Measurements from ENCODE around the gene DAP.

Gene DAP, protein sequence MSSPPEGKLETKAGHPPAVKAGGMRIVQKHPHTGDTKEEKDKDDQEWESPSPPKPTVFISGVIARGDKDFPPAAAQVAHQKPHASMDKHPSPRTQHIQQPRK

DNA sequence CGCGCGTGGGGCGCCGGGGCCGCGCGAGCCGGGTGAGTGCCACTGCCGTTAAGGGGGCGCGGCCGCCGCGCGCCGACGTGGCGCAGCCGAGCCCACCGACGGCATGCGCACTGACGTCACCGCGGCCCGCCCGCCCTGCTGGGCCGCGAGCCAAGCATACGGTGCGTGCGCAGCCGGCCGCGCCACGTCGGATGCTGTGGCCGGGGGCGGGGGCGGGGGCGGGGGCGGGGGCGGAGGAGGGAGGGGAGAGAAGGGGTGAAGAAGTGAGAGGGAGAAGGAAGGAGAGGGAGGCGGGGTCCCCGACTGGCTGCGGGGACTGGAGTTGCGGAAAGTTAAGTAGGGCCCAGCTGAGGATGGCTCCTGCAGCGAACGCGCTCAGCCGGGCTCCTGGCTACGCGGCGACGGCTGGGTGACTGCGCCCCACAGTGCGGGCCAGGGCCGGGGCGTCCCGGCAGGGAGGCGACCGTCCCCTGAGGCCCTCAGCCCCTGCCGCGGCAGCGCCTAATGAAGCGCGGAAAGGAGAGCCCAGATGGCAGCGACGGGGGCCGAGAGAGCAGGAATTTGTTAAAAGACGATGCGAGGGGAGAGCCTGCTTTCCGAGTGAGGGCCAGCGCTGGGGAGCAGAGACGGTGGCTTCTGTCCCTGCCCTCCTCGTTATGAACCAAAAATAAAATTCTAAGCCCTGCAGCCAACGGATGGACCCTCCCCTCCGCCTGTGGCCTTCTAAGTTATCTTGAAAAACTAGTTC, at the start of gene DAP:
Gene DAP (minus strand): TSS at position 50 of the 748 bp plus-strand sequence. CDS start 166 bp downstream, outside the sequence.
- peak within 1 kb of the TSS; percentile 64 to 66 for H3K4me3 ChIP-seq (ENCODE audit: low read depth in 1 of 2, low read length in 2 of 2)
- no peaks in the 10 kb centered on the region for H3K9me3 ChIP-seq (ENCODE audit: low read length)
- no peaks in the 10 kb centered on the region for H3K27me3 ChIP-seq (ENCODE audit: control insufficient read depth in 1 of 2, insufficient read depth in 2 of 2, low read length in 2 of 2)
- peak within 1 kb of the TSS; percentile 74 for H3K27ac ChIP-seq (ENCODE audit: low read depth, low read length)
- H3K9ac ChIP-seq (ENCODE audit: low read length): peak within 1 kb of the TSS; percentile 69
- H3K4me1 ChIP-seq (ENCODE audit: insufficient read depth, low read length): peaks cover 23% of the 10 kb centered on the region
- H3K36me3 ChIP-seq (ENCODE audit: insufficient read depth, low read length): no peaks in the 10 kb centered on the region

DNA sequence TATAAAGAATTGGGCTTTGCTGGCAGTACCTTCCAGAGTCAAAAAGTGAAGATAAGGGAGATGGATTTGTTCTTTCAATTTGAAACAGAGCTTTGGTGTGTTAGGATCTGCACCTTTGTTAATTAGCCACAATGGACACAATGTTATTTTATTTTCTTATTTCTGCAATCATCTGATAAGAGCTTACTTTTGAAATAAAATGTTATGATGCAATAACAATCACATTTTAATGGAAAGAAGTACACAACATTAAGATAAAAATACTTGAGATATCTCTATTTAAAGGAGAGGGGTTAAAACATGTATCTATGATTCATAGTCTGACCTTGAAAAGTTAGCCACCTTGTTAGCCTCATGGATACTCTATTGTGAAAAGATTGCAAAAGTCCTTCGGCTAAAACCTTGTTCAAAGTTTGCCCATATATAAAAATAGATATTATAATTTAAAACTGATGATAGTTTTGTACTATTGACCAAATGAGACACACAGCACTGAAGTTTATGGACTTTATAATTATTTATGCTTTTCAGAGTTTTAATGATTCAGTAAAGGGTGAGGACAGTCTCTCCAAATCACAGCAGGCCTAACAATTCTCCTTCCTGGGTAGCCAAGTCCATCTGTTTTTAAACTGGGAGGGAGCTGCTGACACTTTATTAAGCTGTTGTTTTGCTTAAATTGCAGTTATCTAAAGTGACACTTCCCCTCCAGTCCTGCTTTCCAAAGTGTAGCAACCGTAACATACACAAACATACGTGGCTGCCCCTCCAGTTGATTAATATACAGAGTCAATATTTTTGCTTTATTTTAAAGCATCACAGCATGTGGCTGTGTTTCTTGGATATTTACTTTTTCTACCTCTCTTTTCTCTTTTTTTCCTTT, 47.6 kb upstream of the DAP start:
- Histone ChIP-seq H3K36me3 (ENCODE audit: insufficient read depth, low read length) (no peaks in the 10 kb centered on the region), H3K9me3 (ENCODE audit: low read length) (no peaks in the 10 kb centered on the region), H3K27ac (ENCODE audit: low read depth, low read length) (no peak overlapping the region)

DNA sequence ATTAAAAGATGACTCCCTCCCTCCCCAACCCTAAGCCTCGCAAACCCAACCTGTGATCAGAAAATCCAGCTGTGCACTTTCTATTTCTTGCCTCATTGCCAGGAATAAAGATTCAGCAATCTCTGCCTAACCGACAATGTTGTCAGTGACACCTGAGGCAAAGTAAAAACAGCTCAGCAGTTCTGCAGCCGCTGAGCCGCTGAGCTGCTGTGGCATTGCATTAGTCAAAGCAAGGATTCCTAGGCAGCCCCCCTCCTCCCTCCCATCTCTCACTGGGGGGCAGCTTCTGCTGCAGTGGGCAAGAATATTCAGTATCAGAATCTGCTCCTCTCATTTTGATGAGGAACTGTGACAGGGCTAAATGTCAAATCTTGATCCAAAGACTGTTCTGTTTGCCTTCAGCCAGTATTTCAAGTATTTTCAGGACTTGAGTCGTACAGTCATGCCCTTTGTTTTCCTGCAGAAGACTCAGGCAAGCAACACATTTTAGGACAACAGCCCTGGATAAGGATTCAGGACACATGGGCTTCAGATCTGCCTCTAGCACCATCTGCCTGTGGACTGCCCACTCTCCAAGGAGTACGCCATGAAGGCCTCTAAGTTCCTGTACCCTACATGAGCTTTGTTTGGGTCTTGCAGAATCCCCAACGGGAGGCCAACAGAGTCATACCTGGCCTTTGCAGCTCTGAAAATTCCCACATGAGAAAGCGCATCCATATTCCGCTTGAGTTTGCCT, 41.1 kb upstream of the DAP start:
- H3K9ac ChIP-seq (ENCODE audit: low read length): no peak overlapping the region
- H3K36me3 ChIP-seq (ENCODE audit: insufficient read depth, low read length): no peaks in the 10 kb centered on the region
- H3K27me3 ChIP-seq (ENCODE audit: control insufficient read depth in 1 of 2, insufficient read depth in 2 of 2, low read length in 2 of 2): no peaks in the 10 kb centered on the region
- H3K4me3 ChIP-seq (ENCODE audit: low read depth in 1 of 2, low read length in 2 of 2): no peak overlapping the region
- H3K4me1 ChIP-seq (ENCODE audit: insufficient read depth, low read length): no peaks in the 10 kb centered on the region
- no peaks in the 10 kb centered on the region for H3K9me3 ChIP-seq (ENCODE audit: low read length)
- H3K27ac ChIP-seq (ENCODE audit: low read depth, low read length): no peak overlapping the region

More for the DNA sequence above, 47.6 kb upstream of the DAP start:
- no peaks in the 10 kb centered on the region for H3K27me3 ChIP-seq (ENCODE audit: control insufficient read depth in 1 of 2, insufficient read depth in 2 of 2, low read length in 2 of 2)
- H3K4me1 ChIP-seq (ENCODE audit: insufficient read depth, low read length): no peaks in the 10 kb centered on the region
- H3K9ac ChIP-seq (ENCODE audit: low read length): no peak overlapping the region
- no peak overlapping the region for H3K4me3 ChIP-seq (ENCODE audit: low read depth in 1 of 2, low read length in 2 of 2)

DNA sequence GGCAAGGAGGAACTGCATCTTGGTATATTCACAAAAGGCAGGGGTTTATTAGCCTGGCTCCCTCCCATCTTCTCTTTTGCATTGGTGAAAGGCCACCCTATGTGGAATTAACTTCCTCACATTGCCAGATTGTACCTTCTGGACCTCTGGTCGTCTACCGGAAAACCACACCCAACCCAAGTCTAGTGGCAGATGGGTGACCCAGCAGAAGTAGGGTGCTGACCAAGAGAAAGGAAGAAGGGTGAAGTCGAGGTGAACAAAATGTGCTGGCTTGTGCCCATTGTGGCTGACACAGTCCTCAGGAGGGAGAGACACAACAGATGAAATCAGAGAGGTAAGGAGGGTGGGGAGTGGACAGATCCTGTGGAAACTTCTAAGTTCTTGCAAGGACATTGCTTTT, 39.8 kb upstream of the DAP start:
- Histone ChIP-seq H3K27me3 (ENCODE audit: control insufficient read depth in 1 of 2, insufficient read depth in 2 of 2, low read length in 2 of 2) (no peaks in the 10 kb centered on the region), H3K9ac (ENCODE audit: low read length) (no peak overlapping the region), H3K27ac (ENCODE audit: low read depth, low read length) (no peak overlapping the region), H3K36me3 (ENCODE audit: insufficient read depth, low read length) (no peaks in the 10 kb centered on the region), H3K4me1 (ENCODE audit: insufficient read depth, low read length) (no peaks in the 10 kb centered on the region), H3K4me3 (ENCODE audit: low read depth in 1 of 2, low read length in 2 of 2) (no peak overlapping the region), H3K9me3 (ENCODE audit: low read length) (no peaks in the 10 kb centered on the region)

DNA sequence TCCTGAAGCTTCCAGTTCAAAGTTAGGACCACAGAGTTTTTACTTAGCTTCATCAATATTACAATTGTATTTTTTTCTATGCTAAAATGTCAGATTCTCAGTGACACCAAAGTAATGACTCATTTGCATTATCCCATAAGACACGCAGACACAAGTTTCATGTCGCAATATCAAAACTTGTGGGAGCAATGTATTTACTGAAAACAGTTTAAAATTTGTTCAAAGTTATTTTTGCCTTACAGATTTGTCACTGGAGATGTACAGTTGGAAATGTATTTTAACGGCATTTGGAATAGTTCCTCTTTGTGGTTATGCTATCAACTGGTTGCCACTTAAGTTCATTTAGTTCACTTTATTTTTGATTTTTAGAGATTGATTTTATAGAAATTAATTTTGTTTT, 36.2 kb upstream of the DAP start:
- no peaks in the 10 kb centered on the region for H3K27me3 ChIP-seq (ENCODE audit: control insufficient read depth in 1 of 2, insufficient read depth in 2 of 2, low read length in 2 of 2)
- H3K9me3 ChIP-seq (ENCODE audit: low read length): no peaks in the 10 kb centered on the region
- H3K36me3 ChIP-seq (ENCODE audit: insufficient read depth, low read length): no peaks in the 10 kb centered on the region
- H3K27ac ChIP-seq (ENCODE audit: low read depth, low read length): no peak overlapping the region
- H3K9ac ChIP-seq (ENCODE audit: low read length): no peak overlapping the region
- H3K4me3 ChIP-seq (ENCODE audit: low read depth in 1 of 2, low read length in 2 of 2): no peak overlapping the region
- no peaks in the 10 kb centered on the region for H3K4me1 ChIP-seq (ENCODE audit: insufficient read depth, low read length)

DNA sequence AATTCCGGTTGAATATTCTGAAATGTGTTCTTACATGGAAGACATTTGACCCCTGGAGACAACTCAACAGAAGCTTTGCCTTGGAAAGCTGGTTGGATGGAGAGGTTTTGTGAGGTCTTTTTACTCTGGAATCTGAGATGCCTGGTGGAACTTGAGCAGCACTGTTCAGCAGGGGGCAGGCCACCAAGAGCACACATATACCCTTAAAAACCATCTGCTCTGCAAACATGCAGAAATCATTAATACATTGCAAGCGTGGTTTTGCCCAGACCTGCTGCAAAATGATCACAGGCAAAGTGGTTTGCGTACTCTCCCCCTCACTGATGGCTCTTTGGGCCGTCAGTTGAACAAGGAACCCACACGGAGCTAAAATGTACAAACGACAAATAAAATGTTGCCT, 32.8 kb upstream of the DAP start:
- H3K4me1 ChIP-seq (ENCODE audit: insufficient read depth, low read length): no peaks in the 10 kb centered on the region
- no peaks in the 10 kb centered on the region for H3K9me3 ChIP-seq (ENCODE audit: low read length)
- no peak overlapping the region for H3K27ac ChIP-seq (ENCODE audit: low read depth, low read length)
- H3K36me3 ChIP-seq (ENCODE audit: insufficient read depth, low read length): no peaks in the 10 kb centered on the region
- H3K27me3 ChIP-seq (ENCODE audit: control insufficient read depth in 1 of 2, insufficient read depth in 2 of 2, low read length in 2 of 2): no peaks in the 10 kb centered on the region
- H3K9ac ChIP-seq (ENCODE audit: low read length): no peak overlapping the region
- H3K4me3 ChIP-seq (ENCODE audit: low read depth in 1 of 2, low read length in 2 of 2): no peak overlapping the region

DNA sequence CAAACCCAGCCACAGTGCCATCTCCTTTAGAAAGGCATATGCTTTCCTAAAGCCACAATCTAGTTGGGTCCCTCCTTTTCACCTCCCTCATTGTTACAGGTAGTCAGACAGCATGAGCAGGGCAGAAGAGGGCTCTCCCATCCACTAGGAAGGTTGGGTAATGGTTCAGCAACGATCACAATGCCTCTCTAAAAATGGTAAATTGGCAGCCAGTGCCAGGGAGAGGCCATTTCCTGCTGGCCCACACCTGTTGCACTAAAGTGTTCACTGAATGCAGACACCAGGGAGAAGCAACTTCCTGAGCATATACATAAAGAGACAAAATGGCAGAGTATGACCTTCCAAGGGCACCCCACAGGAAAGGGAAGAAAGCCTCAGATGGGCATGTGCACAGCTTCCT, 31.3 kb upstream of the DAP start:
- Histone ChIP-seq H3K4me1 (ENCODE audit: insufficient read depth, low read length) (no peaks in the 10 kb centered on the region), H3K27me3 (ENCODE audit: control insufficient read depth in 1 of 2, insufficient read depth in 2 of 2, low read length in 2 of 2) (no peaks in the 10 kb centered on the region), H3K36me3 (ENCODE audit: insufficient read depth, low read length) (no peaks in the 10 kb centered on the region), H3K4me3 (ENCODE audit: low read depth in 1 of 2, low read length in 2 of 2) (no peak overlapping the region), H3K9me3 (ENCODE audit: low read length) (no peaks in the 10 kb centered on the region), H3K9ac (ENCODE audit: low read length) (no peak overlapping the region), H3K27ac (ENCODE audit: low read depth, low read length) (no peak overlapping the region)

DNA sequence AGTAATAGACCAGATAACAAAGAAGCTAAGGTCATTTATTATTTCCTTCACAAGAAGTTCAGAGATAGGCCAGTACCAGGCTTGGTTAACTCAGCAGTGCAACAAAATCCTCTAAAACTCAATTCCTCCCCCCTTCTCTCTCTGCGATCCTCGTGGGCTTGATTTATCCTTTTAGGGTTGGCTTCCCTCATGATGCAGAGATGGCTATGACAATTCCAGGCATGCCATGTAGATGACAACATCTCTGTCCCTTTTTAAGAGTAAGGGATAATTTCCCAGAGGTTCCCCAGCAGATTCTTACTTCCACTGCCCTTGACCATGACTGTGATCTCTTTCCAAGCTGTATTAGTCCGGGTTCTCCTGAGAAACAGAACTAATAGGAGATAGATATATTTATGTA, 28.7 kb upstream of the DAP start:
- H3K27ac ChIP-seq (ENCODE audit: low read depth, low read length): no peak overlapping the region

DNA sequence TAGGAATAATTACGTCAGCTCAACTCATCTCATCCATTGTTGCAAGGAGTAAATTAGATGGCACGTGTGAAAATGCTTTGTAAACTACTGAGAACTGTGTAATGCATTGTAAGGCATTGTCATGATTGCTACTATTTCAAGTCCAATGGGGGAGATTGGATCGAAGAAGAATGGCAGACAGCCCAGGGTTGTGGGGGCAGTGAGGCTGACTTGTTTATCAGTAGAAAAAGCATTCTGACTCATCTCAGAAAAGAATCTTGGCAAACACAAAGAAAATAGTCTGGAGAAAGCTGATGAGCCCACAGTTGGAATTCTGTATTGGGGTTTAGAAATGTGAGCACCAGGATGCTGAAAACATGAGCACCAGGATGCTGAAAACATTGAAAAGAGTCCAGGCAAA, 28.0 kb upstream of the DAP start:
- Histone ChIP-seq H3K4me1 (ENCODE audit: insufficient read depth, low read length) (no peaks in the 10 kb centered on the region), H3K36me3 (ENCODE audit: insufficient read depth, low read length) (no peaks in the 10 kb centered on the region), H3K27me3 (ENCODE audit: control insufficient read depth in 1 of 2, insufficient read depth in 2 of 2, low read length in 2 of 2) (no peaks in the 10 kb centered on the region), H3K9ac (ENCODE audit: low read length) (no peak overlapping the region), H3K27ac (ENCODE audit: low read depth, low read length) (no peak overlapping the region), H3K9me3 (ENCODE audit: low read length) (no peaks in the 10 kb centered on the region), H3K4me3 (ENCODE audit: low read depth in 1 of 2, low read length in 2 of 2) (no peak overlapping the region)

More for the DNA sequence above, 28.7 kb upstream of the DAP start:
- Histone ChIP-seq H3K36me3 (ENCODE audit: insufficient read depth, low read length) (no peaks in the 10 kb centered on the region), H3K4me1 (ENCODE audit: insufficient read depth, low read length) (no peaks in the 10 kb centered on the region), H3K9ac (ENCODE audit: low read length) (no peak overlapping the region), H3K27me3 (ENCODE audit: control insufficient read depth in 1 of 2, insufficient read depth in 2 of 2, low read length in 2 of 2) (no peaks in the 10 kb centered on the region), H3K4me3 (ENCODE audit: low read depth in 1 of 2, low read length in 2 of 2) (no peak overlapping the region), H3K9me3 (ENCODE audit: low read length) (no peaks in the 10 kb centered on the region)

DNA sequence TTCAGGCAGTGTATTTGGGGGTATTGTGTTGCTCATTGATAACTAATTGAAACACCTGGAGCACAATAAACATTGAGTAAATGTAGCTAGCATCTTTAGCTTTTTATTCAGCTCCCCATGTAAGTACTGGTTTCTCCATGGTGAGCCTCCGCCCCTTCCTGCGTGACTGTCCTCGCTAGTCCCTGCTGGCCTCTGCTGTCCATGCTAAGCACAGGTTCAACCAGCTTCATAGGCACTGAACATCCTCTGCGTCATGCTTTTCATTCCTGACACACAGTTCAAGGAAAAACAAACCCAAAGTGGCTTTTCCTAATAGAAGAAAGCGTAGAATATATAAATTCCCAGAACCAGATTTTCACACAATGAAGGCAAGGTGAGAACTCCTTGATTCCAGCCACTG, 27.3 kb upstream of the DAP start:
- Histone ChIP-seq H3K9ac (ENCODE audit: low read length) (no peak overlapping the region), H3K9me3 (ENCODE audit: low read length) (no peaks in the 10 kb centered on the region), H3K36me3 (ENCODE audit: insufficient read depth, low read length) (no peaks in the 10 kb centered on the region), H3K27me3 (ENCODE audit: control insufficient read depth in 1 of 2, insufficient read depth in 2 of 2, low read length in 2 of 2) (no peaks in the 10 kb centered on the region), H3K4me1 (ENCODE audit: insufficient read depth, low read length) (no peaks in the 10 kb centered on the region), H3K27ac (ENCODE audit: low read depth, low read length) (no peak overlapping the region), H3K4me3 (ENCODE audit: low read depth in 1 of 2, low read length in 2 of 2) (no peak overlapping the region)

DNA sequence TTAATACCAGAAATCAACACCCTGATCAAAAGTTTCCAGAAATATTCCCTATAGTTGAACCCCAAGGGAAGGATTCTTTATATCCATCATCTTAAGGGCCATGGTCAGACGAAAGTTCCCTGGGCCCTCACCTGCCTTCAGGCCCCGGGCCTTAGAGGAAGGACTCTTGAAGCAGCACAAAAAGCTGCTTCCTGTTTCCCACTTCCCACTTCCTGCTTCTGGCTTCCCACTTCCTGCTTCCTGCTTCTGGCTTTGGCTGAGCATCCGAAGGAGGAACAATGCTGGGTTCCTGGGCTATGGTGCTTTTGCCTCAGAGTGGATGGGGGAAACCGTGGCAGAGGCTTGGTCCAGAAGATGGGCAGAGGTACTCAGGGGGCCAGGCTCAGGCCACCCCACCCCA, 25.8 kb upstream of the DAP start:
- H3K4me3 ChIP-seq (ENCODE audit: low read depth in 1 of 2, low read length in 2 of 2): no peak overlapping the region
- no peak overlapping the region for H3K27ac ChIP-seq (ENCODE audit: low read depth, low read length)
- H3K27me3 ChIP-seq (ENCODE audit: control insufficient read depth in 1 of 2, insufficient read depth in 2 of 2, low read length in 2 of 2): no peaks in the 10 kb centered on the region
- H3K4me1 ChIP-seq (ENCODE audit: insufficient read depth, low read length): no peaks in the 10 kb centered on the region
- H3K9me3 ChIP-seq (ENCODE audit: low read length): no peaks in the 10 kb centered on the region
- H3K9ac ChIP-seq (ENCODE audit: low read length): no peak overlapping the region
- no peaks in the 10 kb centered on the region for H3K36me3 ChIP-seq (ENCODE audit: insufficient read depth, low read length)
